ENCODE measurements around the gene NFYC.

Gene NFYC

DNA sequence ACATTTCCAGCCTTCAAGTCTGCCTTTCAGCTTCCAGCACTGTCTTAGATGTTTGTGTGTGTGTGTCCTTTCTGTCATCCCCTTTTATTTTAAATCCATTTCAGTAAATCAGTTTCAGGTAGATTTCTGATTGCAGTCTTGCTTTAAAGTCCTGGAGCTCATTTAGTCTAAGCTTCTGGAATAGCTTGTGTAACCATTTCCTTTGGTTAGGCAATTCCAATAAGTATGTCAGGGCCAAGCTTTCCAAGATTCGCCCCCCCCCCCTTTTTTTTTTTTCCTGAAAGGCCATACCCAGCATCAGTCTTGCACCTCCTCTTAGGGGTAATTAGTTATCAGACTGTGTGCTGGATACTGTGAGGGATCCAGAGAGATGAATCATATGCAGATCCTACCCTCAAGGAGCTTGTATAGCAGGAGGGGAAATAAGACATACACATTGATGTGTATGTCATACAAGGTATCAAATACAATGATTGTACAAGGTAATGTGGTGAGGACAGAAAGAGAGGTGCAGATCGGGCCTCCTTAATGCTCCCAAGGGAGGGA, 41.3 kb downstream of the NFYC start:
- TF ChIP-seq, protein P1, sequence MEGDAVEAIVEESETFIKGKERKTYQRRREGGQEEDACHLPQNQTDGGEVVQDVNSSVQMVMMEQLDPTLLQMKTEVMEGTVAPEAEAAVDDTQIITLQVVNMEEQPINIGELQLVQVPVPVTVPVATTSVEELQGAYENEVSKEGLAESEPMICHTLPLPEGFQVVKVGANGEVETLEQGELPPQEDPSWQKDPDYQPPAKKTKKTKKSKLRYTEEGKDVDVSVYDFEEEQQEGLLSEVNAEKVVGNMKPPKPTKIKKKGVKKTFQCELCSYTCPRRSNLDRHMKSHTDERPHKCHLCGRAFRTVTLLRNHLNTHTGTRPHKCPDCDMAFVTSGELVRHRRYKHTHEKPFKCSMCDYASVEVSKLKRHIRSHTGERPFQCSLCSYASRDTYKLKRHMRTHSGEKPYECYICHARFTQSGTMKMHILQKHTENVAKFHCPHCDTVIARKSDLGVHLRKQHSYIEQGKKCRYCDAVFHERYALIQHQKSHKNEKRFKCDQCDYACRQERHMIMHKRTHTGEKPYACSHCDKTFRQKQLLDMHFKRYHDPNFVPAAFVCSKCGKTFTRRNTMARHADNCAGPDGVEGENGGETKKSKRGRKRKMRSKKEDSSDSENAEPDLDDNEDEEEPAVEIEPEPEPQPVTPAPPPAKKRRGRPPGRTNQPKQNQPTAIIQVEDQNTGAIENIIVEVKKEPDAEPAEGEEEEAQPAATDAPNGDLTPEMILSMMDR (IDR thresholded peaks at IDR 0.05; ENCODE audit: extremely low read depth, insufficient read depth, missing control alignments) = no peak
- no peak for DNase-seq (ENCODE audit: low spot score)
- in situ Hi-C loops (cut with MboI; ENCODE audit: low pct_unique_long_range_greater_than_20kb, low sequenced_read_pairs, unreplicated experiment) = no loop called here

DNA sequence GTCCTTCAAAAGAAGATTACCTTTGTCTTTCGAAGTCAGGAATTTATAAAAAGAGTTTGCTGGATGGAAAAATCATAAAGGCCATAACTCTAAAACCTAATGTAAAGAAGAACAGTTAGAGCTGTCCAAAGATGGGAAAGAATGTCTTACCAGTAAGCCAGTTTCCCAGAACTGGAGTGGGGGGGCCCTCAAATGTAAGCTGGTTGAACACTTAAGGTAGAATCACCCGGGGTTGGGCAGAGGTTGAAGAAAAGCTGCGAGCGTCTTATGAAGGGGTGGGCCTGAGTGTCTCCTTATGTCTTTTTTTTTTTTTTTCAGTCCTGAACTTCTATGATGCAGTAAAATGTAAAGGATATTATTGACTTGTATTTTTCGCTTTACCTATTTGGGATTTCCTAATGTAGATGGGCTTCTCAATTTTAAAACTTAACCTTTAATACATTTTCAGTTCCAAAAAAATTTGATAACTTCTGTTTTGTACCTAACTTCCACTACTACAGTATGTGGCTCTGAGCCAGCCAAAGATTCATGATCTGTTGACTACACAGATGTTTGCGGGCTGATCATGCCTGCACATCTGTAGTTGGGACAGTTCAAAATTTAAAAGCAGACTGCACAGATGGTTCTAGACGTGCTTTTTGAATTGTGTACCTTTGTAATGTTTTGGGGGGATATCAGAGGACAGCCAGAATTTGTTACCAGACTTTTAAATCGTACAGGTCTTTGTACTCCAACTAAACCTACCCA, 43.6 kb downstream of the NFYC start:
- TF ChIP-seq, protein P1 (IDR thresholded peaks at IDR 0.05; ENCODE audit: extremely low read depth, insufficient read depth, missing control alignments) = no peak
- DNase-seq (ENCODE audit: low spot score) = no peak
- in situ Hi-C loops (cut with MboI; ENCODE audit: low pct_unique_long_range_greater_than_20kb, low sequenced_read_pairs, unreplicated experiment) = no loop called here

DNA sequence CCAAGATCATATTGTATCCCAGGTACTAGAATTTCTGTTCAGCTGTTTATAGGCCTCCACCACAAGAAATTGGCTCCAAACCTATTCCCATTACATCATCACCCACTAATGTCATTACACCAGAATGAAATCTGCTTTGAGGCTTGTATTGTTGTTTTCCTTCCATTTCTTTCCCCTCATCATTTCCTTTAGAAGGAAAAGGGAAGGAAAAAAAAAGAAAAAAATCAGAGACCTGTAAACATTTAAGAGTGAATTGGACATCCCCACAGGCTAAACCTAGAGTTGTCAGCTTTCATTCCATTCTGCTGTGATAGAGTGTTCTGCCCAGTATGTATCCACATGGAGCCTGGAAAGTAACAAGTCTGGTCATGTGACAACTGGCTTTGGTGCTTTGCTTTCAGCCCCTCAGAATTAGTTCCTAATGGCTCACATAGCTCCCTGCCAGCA, 44.6 kb downstream of the NFYC start:
- DNase-seq (ENCODE audit: low spot score) = no peak
- TF ChIP-seq, protein P1 (IDR thresholded peaks at IDR 0.05; ENCODE audit: extremely low read depth, insufficient read depth, missing control alignments) = no peak
- in situ Hi-C loops (cut with MboI; ENCODE audit: low pct_unique_long_range_greater_than_20kb, low sequenced_read_pairs, unreplicated experiment) = no loop called here

DNA sequence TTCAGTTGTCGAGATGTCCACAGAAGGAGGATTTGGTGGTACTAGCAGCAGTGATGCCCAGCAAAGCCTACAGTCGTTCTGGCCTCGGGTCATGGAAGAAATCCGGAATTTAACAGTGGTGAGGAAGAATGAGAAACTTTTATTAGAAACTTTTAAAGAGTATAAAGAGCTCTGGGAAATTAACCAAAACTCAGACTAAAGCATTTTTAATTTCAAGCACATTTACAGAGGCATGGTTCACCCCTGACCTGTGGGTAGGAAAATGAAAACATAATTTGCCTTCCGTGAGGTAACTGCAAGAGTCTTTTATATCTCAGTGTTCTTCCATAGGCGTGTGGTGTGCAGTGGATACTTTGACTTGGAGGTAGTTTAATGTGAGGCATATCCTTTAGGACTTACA, 47.3 kb downstream of the NFYC start:
- TF ChIP-seq, protein P1 (IDR thresholded peaks at IDR 0.05; ENCODE audit: extremely low read depth, insufficient read depth, missing control alignments) = no peak
- in situ Hi-C loops (cut with MboI; ENCODE audit: low pct_unique_long_range_greater_than_20kb, low sequenced_read_pairs, unreplicated experiment) = no loop called here
- DNase-seq (ENCODE audit: low spot score) = no peak

DNA sequence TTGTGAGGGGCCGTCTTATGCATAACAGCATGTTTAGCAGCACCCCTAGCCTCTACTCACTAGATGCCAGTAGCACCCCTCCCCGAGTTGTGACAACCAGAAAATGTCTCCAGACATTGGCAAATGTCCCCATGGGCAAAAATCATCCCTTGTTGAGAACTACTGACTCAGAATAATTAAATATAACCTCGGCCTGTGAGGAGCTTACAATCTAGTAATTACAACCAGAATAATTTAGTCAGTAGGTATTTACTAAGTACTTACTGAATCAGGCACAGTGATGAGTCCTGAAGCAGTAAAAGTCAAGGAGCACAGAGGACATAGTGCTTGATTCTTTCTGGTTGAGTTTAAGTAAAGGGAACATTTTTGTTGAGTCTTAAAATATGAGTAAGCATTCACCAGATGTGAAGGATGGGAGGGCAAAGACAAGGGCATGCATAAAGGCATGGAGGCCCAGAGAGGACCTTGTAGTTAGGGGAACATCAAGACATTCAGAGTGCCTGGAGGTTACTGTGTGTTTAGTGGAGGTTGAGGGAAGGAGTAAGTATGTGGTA, 48.0 kb downstream of the NFYC start:
- no peak for DNase-seq (ENCODE audit: low spot score)
- TF ChIP-seq, protein P1 (IDR thresholded peaks at IDR 0.05; ENCODE audit: extremely low read depth, insufficient read depth, missing control alignments) = no peak
- in situ Hi-C loops (cut with MboI; ENCODE audit: low pct_unique_long_range_greater_than_20kb, low sequenced_read_pairs, unreplicated experiment) = no loop called here

DNA sequence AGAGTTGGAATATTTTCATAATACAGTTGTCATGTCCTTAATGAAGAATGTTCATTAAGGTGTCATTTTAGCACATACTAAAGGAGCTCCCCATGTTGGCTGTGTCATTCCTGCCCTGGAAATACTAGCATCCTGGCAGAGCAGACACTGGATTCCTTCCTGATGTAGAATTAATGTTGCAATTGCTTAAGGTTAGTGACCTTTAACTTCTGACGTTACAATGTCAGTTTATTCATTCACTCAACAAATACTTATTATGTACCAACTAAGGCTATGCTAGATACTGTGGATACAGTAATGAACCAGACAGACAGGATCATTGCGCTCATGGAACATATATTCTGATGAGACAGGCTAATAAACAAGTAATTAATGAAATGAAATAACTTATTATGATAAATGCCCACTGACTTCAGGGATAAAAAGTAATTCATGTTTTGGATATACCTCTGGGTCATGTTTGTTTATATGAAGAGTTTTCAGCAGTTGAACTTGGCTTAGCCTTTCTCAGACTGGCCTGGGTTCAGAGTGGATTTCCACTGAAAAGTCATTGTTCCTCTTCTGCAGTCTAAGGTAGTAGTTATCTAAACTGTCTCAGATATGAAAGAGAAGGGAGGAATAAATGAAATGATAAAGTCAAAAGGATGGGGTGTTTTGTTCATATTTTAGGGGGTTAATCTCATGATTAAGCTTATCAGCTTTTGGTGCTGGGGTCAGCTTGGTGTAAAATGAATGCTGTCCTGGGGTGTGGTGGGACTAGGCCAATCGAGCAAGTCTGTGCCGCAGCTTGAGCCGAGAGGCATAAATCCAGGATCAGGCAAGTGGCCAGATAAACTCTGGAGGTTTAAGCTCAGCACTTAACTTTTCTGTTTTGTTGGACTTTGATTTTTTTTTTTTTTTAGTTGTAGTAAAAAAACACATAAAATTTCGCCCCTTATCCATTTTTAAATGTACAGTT, 48.8 kb downstream of the NFYC start:
- in situ Hi-C loops (cut with MboI; ENCODE audit: low pct_unique_long_range_greater_than_20kb, low sequenced_read_pairs, unreplicated experiment) = no loop called here
- DNase-seq (ENCODE audit: low spot score) = no peak
- TF ChIP-seq, protein P1 (IDR thresholded peaks at IDR 0.05; ENCODE audit: extremely low read depth, insufficient read depth, missing control alignments) = no peak

All from GM13977 (cell line).